A549 (cell line): ENCODE data around the gene KDELR1. TPM values are rescaled to one million over a fixed set of nuclear protein-coding genes. Genes with fewer than 3 reads are reported as not detected.

ENCODE experiments used
- ATAC-seq, 2 experiments: fragments of 200-7000 bp in 1 of 2; fragments of >200 bp in 1 of 2; cut with Nextera tagmentation in 1 of 2; cut with Tn5 transposase in 1 of 2; 3 replicates each; pipeline versions ENCODE4 v1.8.0 to v1.9.1; 2018 to 2020; ENCODE audit warnings: mild to moderate bottlenecking in 1 of 2, moderate library complexity in 1 of 2
- CTCF ChIA-PET: fragments of 300-600 bp; sonication (Branson Sonifier 250); formaldehyde crosslinking; extraction: SDS; loops from one replicate; lab custom pipeline; 2021; ENCODE audit warnings: antibody characterized with exemption, inconsistent platforms; lab: Yijun Ruan, JAX
- POLR2A ChIA-PET: fragments of 350-600 bp; formaldehyde crosslinking; extraction: SDS; loops from one replicate; lab custom pipeline; 2021; ENCODE audit warnings: antibody characterized with exemption, inconsistent platforms; lab: Yijun Ruan, JAX
- DNase-seq, 2 experiments: peaks; one replicate each; pipeline versions ENCODE4 v3.0.0 to v3.0.0-alpha.2; 2011 to 2016; ENCODE audit warnings: low read depth in 1 of 2, low spot score in 1 of 2
- FAIRE-seq: peaks from 2 replicates; lab custom pipeline; 2011; peaks lifted over from hg19 to GRCh38; lab: Jason Lieb, UNC
- H3K27ac ChIP-seq, 2 experiments: fragments of >200 bp; sonication (Bioruptor Twin); formaldehyde crosslinking; 3 replicates each; pipeline ENCODE4 v1.5.1; 2016 to 2017
- H3K4me1 ChIP-seq: fragments of >200 bp; sonication (Bioruptor Twin); formaldehyde crosslinking; 3 replicates; pipeline ENCODE4 v1.6.1; 2016
- H3K4me2 ChIP-seq: fragments of >200 bp; sonication (Bioruptor Twin); formaldehyde crosslinking; 3 replicates; pipeline ENCODE4 v1.6.1; 2016
- H3K4me3 ChIP-seq: fragments of >200 bp; sonication (Bioruptor Twin); formaldehyde crosslinking; 3 replicates; pipeline ENCODE4 v1.5.1; 2016
- H3K9me3 ChIP-seq: fragments of >200 bp; sonication (Bioruptor Twin); formaldehyde crosslinking; 3 replicates; pipeline ENCODE4 v1.6.1; 2016
- BHLHE40 ChIP-seq: IDR thresholded peaks from 2 replicates; pipeline ENCODE4 v1.6.1; 2012; ENCODE audit warnings: low read depth, low read length, inconsistent platforms
- E2F6 ChIP-seq: IDR thresholded peaks from 2 replicates; pipeline ENCODE4 v1.6.1; 2012; ENCODE audit warnings: low read depth, borderline replicate concordance
- ESRRA ChIP-seq: fragments of 150-350 bp; IDR thresholded peaks from 2 replicates; pipeline ENCODE4 v1.6.1; 2014; ENCODE audit warnings: mild to moderate bottlenecking, low read length, borderline replicate concordance
- GATA3 ChIP-seq: IDR thresholded peaks from 2 replicates; pipeline ENCODE4 v1.6.1; 2012; ENCODE audit warnings: borderline replicate concordance
- HEYL ChIP-seq: fragments of 250-450 bp; sonication (Bioruptor Pico); IDR thresholded peaks from 2 replicates; pipeline ENCODE4 v1.8.0; 2021; ENCODE audit warnings: mild to moderate bottlenecking, moderate library complexity
- HOXA7 ChIP-seq: fragments of 250-450 bp; sonication (Bioruptor Pico); IDR thresholded peaks from 2 replicates; pipeline ENCODE4 v1.5.0; 2020; ENCODE audit warnings: mild to moderate bottlenecking, moderate library complexity
- MAFK ChIP-seq: fragments of 450-650 bp; IDR thresholded peaks from 2 replicates; pipeline ENCODE4 v1.6.1; 2014; ENCODE audit not compliant: partially characterized antibody
- MYC ChIP-seq: IDR thresholded peaks from 2 replicates; pipeline ENCODE4 v1.6.1; 2012; ENCODE audit warnings: mild to moderate bottlenecking, inconsistent platforms, low read length, improper control_type of control experiment, borderline replicate concordance
- NFE2L2 ChIP-seq: fragments of 150-350 bp; conservative IDR thresholded peaks from 2 replicates; pipeline ENCODE4 v1.6.1; 2014; ENCODE audit warnings: low read length
- POLR2A ChIP-seq: IDR thresholded peaks from 2 replicates; pipeline ENCODE4 v1.6.1; 2012; ENCODE audit warnings: mild to moderate bottlenecking, low read length
- POLR2AphosphoS2 ChIP-seq: conservative IDR thresholded peaks from 2 replicates; pipeline ENCODE4 v1.6.1; 2012; ENCODE audit warnings: low read length, improper control_type of control experiment, inconsistent platforms
- RAD21 ChIP-seq, 2 experiments: fragments of >200 bp in 1 of 2; sonication (Bioruptor Twin) in 1 of 2; formaldehyde crosslinking in 1 of 2; IDR thresholded peaks in 1 of 2; conservative IDR thresholded peaks in 1 of 2; 2 replicates in 1 of 2; 3 replicates in 1 of 2; pipeline ENCODE4 v1.6.1; 2012 to 2018; ENCODE audit warnings: inconsistent platforms in 1 of 2
- TP53 ChIP-seq: fragments of 250-450 bp; sonication (Bioruptor Pico); IDR thresholded peaks from 2 replicates; pipeline ENCODE4 v1.5.0; 2021; ENCODE audit warnings: mild to moderate bottlenecking, moderate library complexity
- ZSCAN20 ChIP-seq: fragments of 250-450 bp; sonication (Bioruptor Pico); IDR thresholded peaks from 2 replicates; pipeline ENCODE4 v1.8.0; 2022; ENCODE audit warnings: mild to moderate bottlenecking, moderate library complexity
- WGBS: methylation state at CpG from one replicate; pipeline ENCODE4 v1.1.6; 2017; ENCODE audit errors: missing lambda C conversion rate; 5-methylcytosine and 5-hydroxymethylcytosine counted together
- polyA plus RNA-seq, 4 experiments: library from polyadenylated mRNA; depleted of rRNA in 3 of 4; stranded (reverse); fragments of >200 nt; fragmentation: RNase III in 1 of 4; extraction: RNeasy Plus Mini Kit Qiagen cat#74134 plus additional on column Dnase treatment in 1 of 4; gene quantifications; 2 replicates in 3 of 4; 3 replicates in 1 of 4; pipeline ENCODE4 v1.2.3, GENCODE V29; 2011 to 2017
- TF ChIP-seq, protein P1 (sequence below): fragments of 150-350 bp; IDR thresholded peaks from 2 replicates; pipeline ENCODE4 v1.6.1; 2014; ENCODE audit warnings: low read depth, mild to moderate bottlenecking, low read length
- TF ChIP-seq, protein P2 (sequence below): IDR thresholded peaks from 2 replicates; pipeline ENCODE4 v1.6.1; 2012
- TF ChIP-seq, protein P3 (sequence below): fragments of >200 bp; sonication (Bioruptor Twin); formaldehyde crosslinking; IDR thresholded peaks from 3 replicates; pipeline ENCODE4 v1.5.1; 2016

Gene KDELR1
- polyA plus RNA-seq, 2 of the 4 experiments (the other 2 are of a cell fraction), result 200 to 302 TPM

DNA sequence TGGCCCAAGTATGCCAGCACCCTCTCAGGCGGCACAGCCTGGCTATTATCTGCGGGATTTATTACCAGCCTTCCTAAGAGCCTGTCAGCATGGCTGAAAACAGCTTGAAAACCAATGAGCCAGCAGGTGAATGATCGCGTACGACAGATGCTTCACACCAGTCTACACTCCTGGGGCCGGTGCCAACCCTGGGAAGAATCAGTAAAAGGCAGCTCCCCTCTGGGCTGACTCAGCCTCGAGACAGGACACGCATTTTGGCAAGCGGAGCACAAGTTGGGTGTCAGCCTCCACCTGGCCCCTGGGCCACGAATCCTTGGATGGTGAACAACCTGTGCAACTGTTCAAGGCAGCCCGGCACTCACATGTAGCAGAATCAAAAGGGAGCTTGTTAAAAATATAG, 50.4 kb downstream of the KDELR1 start:
- ChIA-PET POLR2A (interaction anchor here (1.0 to 1.5 kb wide), 3 partner anchors 13 to 22 kb away, joined by 3 to 5 read pairs (median 3); partner anchors contain the start of gene TMEM143), CTCF (interaction anchor here (0.8 to 17.6 kb wide), 10 partner anchors 8 to 377 kb away, joined by 3 to 416 read pairs (median 4); partner anchors contain the start of genes EMP3 and KDELR1)
- TF ChIP-seq GATA3, result no peak
- TF ChIP-seq HOXA7 (CRISPR knock-in tag), result no peak
- no peak for TF ChIP-seq MYC
- TF ChIP-seq, protein P1, sequence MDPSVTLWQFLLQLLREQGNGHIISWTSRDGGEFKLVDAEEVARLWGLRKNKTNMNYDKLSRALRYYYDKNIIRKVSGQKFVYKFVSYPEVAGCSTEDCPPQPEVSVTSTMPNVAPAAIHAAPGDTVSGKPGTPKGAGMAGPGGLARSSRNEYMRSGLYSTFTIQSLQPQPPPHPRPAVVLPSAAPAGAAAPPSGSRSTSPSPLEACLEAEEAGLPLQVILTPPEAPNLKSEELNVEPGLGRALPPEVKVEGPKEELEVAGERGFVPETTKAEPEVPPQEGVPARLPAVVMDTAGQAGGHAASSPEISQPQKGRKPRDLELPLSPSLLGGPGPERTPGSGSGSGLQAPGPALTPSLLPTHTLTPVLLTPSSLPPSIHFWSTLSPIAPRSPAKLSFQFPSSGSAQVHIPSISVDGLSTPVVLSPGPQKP, result no peak
- TF ChIP-seq MAFK, result no peak
- TF ChIP-seq NFE2L2, result no peak
- TF ChIP-seq POLR2AphosphoS2, result no peak
- no peak for TF ChIP-seq ESRRA
- TF ChIP-seq, protein P2, sequence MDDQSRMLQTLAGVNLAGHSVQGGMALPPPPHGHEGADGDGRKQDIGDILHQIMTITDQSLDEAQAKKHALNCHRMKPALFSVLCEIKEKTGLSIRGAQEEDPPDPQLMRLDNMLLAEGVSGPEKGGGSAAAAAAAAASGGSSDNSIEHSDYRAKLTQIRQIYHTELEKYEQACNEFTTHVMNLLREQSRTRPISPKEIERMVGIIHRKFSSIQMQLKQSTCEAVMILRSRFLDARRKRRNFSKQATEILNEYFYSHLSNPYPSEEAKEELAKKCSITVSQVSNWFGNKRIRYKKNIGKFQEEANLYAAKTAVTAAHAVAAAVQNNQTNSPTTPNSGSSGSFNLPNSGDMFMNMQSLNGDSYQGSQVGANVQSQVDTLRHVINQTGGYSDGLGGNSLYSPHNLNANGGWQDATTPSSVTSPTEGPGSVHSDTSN, result no peak
- TF ChIP-seq HEYL (CRISPR knock-in tag), result no peak
- no peak for TF ChIP-seq ZSCAN20 (CRISPR knock-in tag)
- TF ChIP-seq, protein P3, sequence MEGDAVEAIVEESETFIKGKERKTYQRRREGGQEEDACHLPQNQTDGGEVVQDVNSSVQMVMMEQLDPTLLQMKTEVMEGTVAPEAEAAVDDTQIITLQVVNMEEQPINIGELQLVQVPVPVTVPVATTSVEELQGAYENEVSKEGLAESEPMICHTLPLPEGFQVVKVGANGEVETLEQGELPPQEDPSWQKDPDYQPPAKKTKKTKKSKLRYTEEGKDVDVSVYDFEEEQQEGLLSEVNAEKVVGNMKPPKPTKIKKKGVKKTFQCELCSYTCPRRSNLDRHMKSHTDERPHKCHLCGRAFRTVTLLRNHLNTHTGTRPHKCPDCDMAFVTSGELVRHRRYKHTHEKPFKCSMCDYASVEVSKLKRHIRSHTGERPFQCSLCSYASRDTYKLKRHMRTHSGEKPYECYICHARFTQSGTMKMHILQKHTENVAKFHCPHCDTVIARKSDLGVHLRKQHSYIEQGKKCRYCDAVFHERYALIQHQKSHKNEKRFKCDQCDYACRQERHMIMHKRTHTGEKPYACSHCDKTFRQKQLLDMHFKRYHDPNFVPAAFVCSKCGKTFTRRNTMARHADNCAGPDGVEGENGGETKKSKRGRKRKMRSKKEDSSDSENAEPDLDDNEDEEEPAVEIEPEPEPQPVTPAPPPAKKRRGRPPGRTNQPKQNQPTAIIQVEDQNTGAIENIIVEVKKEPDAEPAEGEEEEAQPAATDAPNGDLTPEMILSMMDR, result no peak
- no peak for TF ChIP-seq POLR2A
- TF ChIP-seq BHLHE40, result no peak
- TF ChIP-seq E2F6, result no peak
- no peak for TF ChIP-seq TP53 (CRISPR knock-in tag)
- FAIRE-seq, result no peak
- peaks cover 20% of the 10 kb centered on the region for H3K4me1 ChIP-seq
- H3K4me3 ChIP-seq, result no peak overlapping the region
- H3K27ac ChIP-seq, result peak overlapping the region in 1 of 2 experiments; percentile 6; a peak in 2 of 6 replicates
- DNase-seq, result no peak
- H3K9me3 ChIP-seq, result no peaks in the 10 kb centered on the region
- H3K4me2 ChIP-seq, result no peak overlapping the region
- ATAC-seq, result peak; percentile 5 to 26; a peak in 2 of 6 replicates
- 76% methylated on average over 11 of the region's 11 CpGs for WGBS

DNA sequence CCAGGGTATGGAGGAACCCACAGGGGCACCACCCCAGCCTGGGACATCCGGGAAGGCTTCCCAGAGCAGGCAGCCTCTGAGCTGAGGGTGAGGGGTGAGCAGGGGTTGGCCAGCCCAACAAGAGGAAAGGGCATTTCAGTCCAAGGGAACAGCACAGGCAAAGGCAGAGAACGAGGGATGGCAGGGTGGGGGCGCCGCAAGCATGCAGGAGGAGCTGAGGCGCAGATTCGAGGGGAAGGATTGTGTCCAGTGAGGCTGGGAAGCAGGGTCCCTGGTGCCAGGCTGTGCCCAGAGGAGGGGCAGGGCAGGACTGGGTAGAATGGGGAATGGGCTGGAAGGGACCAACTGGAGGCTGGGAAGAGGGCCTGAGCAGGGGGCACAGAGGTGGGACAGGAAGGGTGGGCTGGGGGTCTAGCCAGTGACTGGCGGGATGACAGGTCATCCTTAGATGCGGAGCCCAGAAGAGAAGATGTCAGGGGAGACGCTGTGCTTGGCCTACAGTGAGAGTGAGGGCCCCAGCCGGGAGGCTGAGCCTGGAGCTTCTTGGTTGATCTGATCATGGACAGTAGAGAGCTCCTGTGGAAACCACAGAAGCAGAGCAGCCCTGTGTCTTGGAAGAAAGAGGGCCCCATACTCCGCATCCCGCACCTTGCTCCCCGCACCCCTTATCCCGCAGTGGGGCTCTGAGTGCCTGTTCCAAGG, 52.4 kb downstream of the KDELR1 start:
- 89% methylated on average over 14 of the region's 14 CpGs for WGBS
- Histone ChIP-seq H3K27ac (peak overlapping the region in 1 of 2 experiments; percentile 45; a peak in 2 of 6 replicates), H3K4me2 (0 out of 3 replicates have a peak overlapping the region, but pooled peaks have one; percentile 3), H3K9me3 (no peaks in the 10 kb centered on the region), H3K4me1 (peaks cover 20% of the 10 kb centered on the region), H3K4me3 (no peak overlapping the region)
- POLR2A ChIA-PET, result no interaction called here
- DNase-seq (no peak), ATAC-seq (peak; percentile 11 to 18; a peak in 3 of 6 replicates), FAIRE-seq (no peak)
- TF ChIP-seq RAD21 (conservative IDR thresholded peaks at IDR 0.05 in 1 of 2, IDR thresholded peaks at IDR 0.05 in 1 of 2) (peak in 1 of 2 experiments; percentile 51; a peak in 3 of 5 replicates), HOXA7 (CRISPR knock-in tag) (no peak)
- CTCF ChIA-PET, result interaction anchor here (0.9 to 17.6 kb wide), 8 partner anchors 12 to 270 kb away, joined by 3 to 416 read pairs (median 11); partner anchors contain the start of genes EMP3 and KDELR1
